Fibroblast of villous mesenchyme (primary cell): ENCODE data around the gene PFKFB3. TPM values are rescaled to one million over a fixed set of nuclear protein-coding genes. Genes with fewer than 3 reads are reported as not detected.
"Not testable (repeated sequence)": the region's sequence is repeated elsewhere in the genome, so short reads cannot be mapped to it uniquely, and the experiment has no call there.

Source experiments
- DNase-seq: peaks from one replicate; pipeline ENCODE4 v3.0.0-alpha.2; 2010; ENCODE audit warnings: low read depth
- H3K4me3 ChIP-seq: 2 replicates; pipeline ENCODE4 v1.5.1; 2011; ENCODE audit warnings: low read depth, mild to moderate bottlenecking, low read length
- total RNA-seq: library from RNA; depleted of rRNA; stranded (reverse); fragments of >200 nt; gene quantifications from 2 replicates; pipeline ENCODE4 v1.2.3, GENCODE V29; 2012
- TF ChIP-seq, protein P1 (sequence below): IDR thresholded peaks from 2 replicates; pipeline ENCODE4 v1.5.1; 2012; ENCODE audit warnings: low read depth, mild to moderate bottlenecking, low read length; ENCODE audit not compliant: insufficient read depth

Gene PFKFB3
- total RNA-seq, 1 donor = 44.9 TPM

DNA sequence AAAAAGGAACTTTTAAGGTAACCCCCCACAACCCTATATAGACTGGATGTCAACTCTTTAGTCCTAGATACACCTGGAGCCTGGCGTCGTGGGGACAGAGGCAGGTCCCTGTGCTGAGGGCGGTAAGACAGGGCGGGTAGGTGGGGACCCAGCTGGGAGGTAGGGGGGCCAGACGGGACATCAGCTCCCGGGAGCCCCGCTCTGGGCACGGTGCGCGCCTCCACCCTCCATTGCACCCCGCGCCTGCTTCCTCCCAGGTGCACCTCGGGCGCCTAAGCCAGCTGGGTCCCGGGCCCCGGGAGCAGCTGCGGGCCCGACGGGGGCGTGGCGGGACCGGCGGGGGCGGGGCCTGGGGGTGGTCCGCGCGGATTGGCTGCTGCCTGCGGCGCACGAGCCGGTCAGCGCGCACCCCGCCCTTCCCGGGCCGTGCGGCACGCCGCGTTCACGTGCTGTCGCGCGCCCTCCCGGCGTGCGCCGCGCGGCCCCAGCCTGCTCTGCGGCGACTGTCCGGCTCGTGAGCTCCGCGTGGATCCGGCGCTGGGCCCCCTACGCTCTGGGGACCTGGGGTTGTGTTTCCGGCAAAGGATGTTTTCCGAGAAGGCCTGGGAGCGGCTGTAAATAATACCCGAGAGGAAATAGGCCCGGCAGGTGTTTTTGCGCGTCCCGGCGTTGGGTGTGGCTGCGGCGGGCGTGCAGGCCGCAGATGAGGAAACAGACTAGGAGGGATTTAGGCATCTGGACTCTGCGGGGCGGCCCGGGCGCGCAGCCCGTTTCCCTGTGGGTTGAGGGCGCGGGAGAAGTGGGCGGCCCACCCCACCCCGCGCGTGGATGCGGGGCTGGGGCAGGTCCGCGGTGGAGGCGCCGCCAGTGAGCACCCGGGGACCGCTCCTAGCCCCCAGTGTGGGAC is 39.1 kb upstream of the PFKFB3 start:
- peak overlapping the region; percentile 73 for H3K4me3 ChIP-seq
- TF ChIP-seq, protein P1, sequence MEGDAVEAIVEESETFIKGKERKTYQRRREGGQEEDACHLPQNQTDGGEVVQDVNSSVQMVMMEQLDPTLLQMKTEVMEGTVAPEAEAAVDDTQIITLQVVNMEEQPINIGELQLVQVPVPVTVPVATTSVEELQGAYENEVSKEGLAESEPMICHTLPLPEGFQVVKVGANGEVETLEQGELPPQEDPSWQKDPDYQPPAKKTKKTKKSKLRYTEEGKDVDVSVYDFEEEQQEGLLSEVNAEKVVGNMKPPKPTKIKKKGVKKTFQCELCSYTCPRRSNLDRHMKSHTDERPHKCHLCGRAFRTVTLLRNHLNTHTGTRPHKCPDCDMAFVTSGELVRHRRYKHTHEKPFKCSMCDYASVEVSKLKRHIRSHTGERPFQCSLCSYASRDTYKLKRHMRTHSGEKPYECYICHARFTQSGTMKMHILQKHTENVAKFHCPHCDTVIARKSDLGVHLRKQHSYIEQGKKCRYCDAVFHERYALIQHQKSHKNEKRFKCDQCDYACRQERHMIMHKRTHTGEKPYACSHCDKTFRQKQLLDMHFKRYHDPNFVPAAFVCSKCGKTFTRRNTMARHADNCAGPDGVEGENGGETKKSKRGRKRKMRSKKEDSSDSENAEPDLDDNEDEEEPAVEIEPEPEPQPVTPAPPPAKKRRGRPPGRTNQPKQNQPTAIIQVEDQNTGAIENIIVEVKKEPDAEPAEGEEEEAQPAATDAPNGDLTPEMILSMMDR = no peak
- peak; percentile 90 for DNase-seq

GRCh38 chr10:6164271-6165095 is 38.2 kb upstream of the PFKFB3 start:
- H3K4me3 ChIP-seq = peak overlapping the region; percentile 73
- TF ChIP-seq, protein P1 = no peak
- DNase-seq = peak; percentile 83

DNA sequence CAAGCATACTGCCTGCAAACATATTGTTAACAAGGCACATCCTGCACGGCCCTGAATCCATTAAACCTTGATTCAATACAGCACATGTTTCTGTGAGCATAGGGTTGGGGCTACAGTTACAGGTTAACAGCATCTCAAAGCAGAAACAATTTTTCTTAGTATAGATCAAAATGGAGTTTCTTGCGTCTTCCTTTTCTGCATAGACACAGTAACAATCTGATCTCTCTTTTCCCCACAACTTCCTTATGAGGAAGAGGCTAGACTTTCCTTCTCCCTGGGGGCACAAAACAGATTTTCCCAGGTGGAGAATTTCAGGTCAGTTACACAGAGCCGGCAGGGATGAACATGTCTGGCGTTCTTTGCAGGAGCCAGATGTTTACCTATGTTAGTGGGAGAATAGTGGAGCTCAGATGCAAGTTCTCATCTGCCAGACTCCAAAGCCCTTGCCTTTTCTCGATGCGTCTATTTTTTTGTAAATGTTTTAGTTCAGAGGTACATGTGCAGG is 37.5 kb upstream of the PFKFB3 start:
- TF ChIP-seq, protein P1 = no peak
- DNase-seq = no peak
- no peak overlapping the region for H3K4me3 ChIP-seq

DNA sequence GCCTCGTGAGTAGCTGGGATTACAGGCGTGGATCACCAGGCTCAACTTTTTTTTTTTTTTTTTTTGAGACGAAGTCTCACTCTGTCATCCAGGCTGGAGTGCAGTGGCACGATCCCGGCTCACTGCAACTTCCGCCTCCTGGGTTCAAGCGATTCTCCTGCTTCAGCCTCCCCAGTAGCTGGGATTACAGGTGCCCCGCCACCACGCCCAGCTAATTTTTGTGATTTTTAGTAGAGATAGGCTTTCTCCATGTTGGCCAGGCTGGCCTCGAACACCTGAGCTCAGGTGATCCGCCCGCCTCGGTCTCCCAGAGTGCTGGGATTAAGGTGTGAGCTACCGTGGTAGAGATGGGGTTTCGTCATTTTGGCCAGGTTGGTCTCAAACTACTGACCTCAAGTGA is 36.8 kb upstream of the PFKFB3 start:
- DNase-seq, H3K4me3 ChIP-seq: not testable (repeated sequence)

DNA sequence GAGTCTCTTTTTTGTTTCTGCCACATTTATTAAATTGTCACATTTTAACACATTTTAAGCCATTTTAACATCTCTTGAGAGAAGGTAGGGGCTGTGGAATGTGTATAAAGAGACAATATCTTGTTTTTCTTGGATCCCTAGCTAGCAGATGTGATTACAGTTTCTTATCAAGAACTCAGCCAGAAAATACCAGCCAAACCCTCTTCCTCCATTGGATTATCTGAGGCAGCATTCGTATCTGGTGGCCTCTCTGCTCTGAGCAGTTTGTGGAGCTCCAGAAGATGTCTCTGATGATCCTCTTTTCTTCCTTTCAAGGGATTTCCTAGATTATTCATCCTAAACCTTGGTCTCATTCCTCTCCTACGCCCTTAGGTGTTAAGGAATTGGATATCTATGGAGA is 35.3 kb upstream of the PFKFB3 start:
- TF ChIP-seq, protein P1 = no peak
- H3K4me3 ChIP-seq = no peak overlapping the region

GRCh38 chr10:6168084-6168483 is 34.6 kb upstream of the PFKFB3 start:
- H3K4me3 ChIP-seq = no peak overlapping the region
- no peak for DNase-seq
- TF ChIP-seq, protein P1 = no peak

More for the DNA sequence above, 35.3 kb upstream of the PFKFB3 start:
- DNase-seq = no peak

- DNase-seq = peak; percentile 46
- H3K4me3 ChIP-seq = no peak overlapping the region
- TF ChIP-seq, protein P1 = no peak
Measured at GRCh38 chr10:6170638-6171037, 32.1 kb upstream of the PFKFB3 start.
